SK-N-SH (cell line): ENCODE data around the gene FOSB. TPM values are rescaled to one million over a fixed set of nuclear protein-coding genes. Genes with fewer than 3 reads are reported as not detected.

Experiments used
- CTCF ChIA-PET: fragments of 300-600, 350-600 bp; formaldehyde crosslinking; extraction: SDS; loops from one replicate; lab custom pipeline; 2021; lab: Yijun Ruan, JAX
- POLR2A ChIA-PET: fragments of 350-600 bp; sonication (Branson Sonifier 250); formaldehyde crosslinking; extraction: SDS; loops from one replicate; lab custom pipeline; 2020; ENCODE audit warnings: antibody characterized with exemption, inconsistent platforms; lab: Yijun Ruan, JAX
- DNase-seq: peaks from one replicate; pipeline ENCODE4 v3.0.0; 2012
- H2AFZ ChIP-seq: fragments of 200-600 bp; sonication (generic); 2 replicates; pipeline ENCODE4 v1.8.1; 2016; ENCODE audit warnings: antibody characterized with exemption, mild to moderate bottlenecking, low read depth
- H3F3A ChIP-seq: fragments of 200-600 bp; sonication (generic); replicated peaks from 2 replicates; pipeline ENCODE3; 2016; ENCODE audit warnings: antibody characterized with exemption, mild to moderate bottlenecking; ENCODE audit not compliant: insufficient read depth
- H3K27ac ChIP-seq, 2 experiments: fragments of 200-500 bp in 1 of 2; fragments of 200-600 bp in 1 of 2; sonication (Bioruptor generic) in 1 of 2; sonication (generic), shearing (Covaris generic) in 1 of 2; 2 replicates each; pipeline versions ENCODE4 v1.5.1 to v1.6.1; 2014 to 2016; ENCODE audit warnings: low read depth in 2 of 2, inconsistent platforms in 1 of 2, low read length in 1 of 2, mild to moderate bottlenecking in 1 of 2, mixed read lengths in 1 of 2
- H3K27me3 ChIP-seq: fragments of 200-600 bp; sonication (generic), shearing (Covaris generic); 2 replicates; pipeline ENCODE4 v1.6.1; 2016; ENCODE audit warnings: mixed run types; ENCODE audit not compliant: insufficient read depth
- H3K36me3 ChIP-seq, 2 experiments: fragments of 200-500 bp in 1 of 2; fragments of 200-600 bp in 1 of 2; sonication (Bioruptor generic) in 1 of 2; sonication (generic) in 1 of 2; replicated peaks in 1 of 2; 2 replicates each; pipeline versions ENCODE3 to v1.5.1; 2014 to 2016; ENCODE audit warnings: low read length in 1 of 2, mild to moderate bottlenecking in 1 of 2; ENCODE audit not compliant: insufficient read depth in 2 of 2, control insufficient read depth in 1 of 2
- H3K4me1 ChIP-seq, 2 experiments: fragments of 200-500 bp in 1 of 2; fragments of 200-600 bp in 1 of 2; sonication (Bioruptor generic) in 1 of 2; sonication (generic), shearing (Covaris generic) in 1 of 2; 2 replicates each; pipeline versions ENCODE4 v1.5.1 to v1.6.1; 2014 to 2016; ENCODE audit warnings: low read depth in 1 of 2, low read length in 1 of 2, mixed run types in 1 of 2; ENCODE audit not compliant: insufficient read depth in 2 of 2, control insufficient read depth in 1 of 2
- H3K4me2 ChIP-seq: fragments of 200-600 bp; sonication (generic), shearing (Covaris generic); 2 replicates; pipeline ENCODE4 v1.6.1; 2017; ENCODE audit warnings: mixed run types
- H3K4me3 ChIP-seq, 2 experiments: fragments of 200-500 bp in 1 of 2; fragments of 200-600 bp in 1 of 2; sonication (Bioruptor generic) in 1 of 2; sonication (generic), shearing (Covaris generic) in 1 of 2; 2 replicates each; pipeline versions ENCODE4 v1.5.1 to v1.8.1; 2014 to 2016; ENCODE audit warnings: low read depth in 2 of 2, inconsistent platforms in 1 of 2, low read length in 1 of 2, mild to moderate bottlenecking in 1 of 2, mixed read lengths in 1 of 2, moderate library complexity in 1 of 2
- H3K79me2 ChIP-seq: fragments of 200-600 bp; sonication (generic); 2 replicates; pipeline ENCODE4 v1.8.1; 2017; ENCODE audit warnings: mild to moderate bottlenecking; ENCODE audit not compliant: insufficient read depth
- H3K9ac ChIP-seq: fragments of 200-600 bp; sonication (generic); 2 replicates; pipeline ENCODE4 v1.6.1; 2017; ENCODE audit warnings: mixed run types
- H3K9me2 ChIP-seq: fragments of 200-600 bp; sonication (generic); 2 replicates; pipeline ENCODE4 v1.6.1; 2017; ENCODE audit warnings: mixed run types
- H3K9me3 ChIP-seq: fragments of 200-600 bp; sonication (generic); 2 replicates; pipeline ENCODE4 v1.6.1; 2017; ENCODE audit warnings: mixed run types, mild to moderate bottlenecking, moderate library complexity
- H4K20me1 ChIP-seq: fragments of 200-600 bp; sonication (generic); 2 replicates; pipeline ENCODE4 v1.6.1; 2017; ENCODE audit warnings: mild to moderate bottlenecking, mixed run types; ENCODE audit not compliant: insufficient read depth
- ELF1 ChIP-seq: IDR thresholded peaks from 2 replicates; pipeline ENCODE4 v1.4.0; 2012
- EZH2phosphoT487 ChIP-seq: fragments of 200-600 bp; sonication (generic); IDR thresholded peaks from 2 replicates; pipeline ENCODE4 v1.6.1; 2017; ENCODE audit warnings: low read depth, mixed run types, mild to moderate bottlenecking, antibody characterized with exemption, moderate library complexity, borderline replicate concordance
- FOSL2 ChIP-seq: IDR thresholded peaks from 2 replicates; pipeline ENCODE4 v1.4.0; 2012; ENCODE audit warnings: low read depth, mild to moderate bottlenecking, moderate library complexity, borderline replicate concordance
- FOXJ3 ChIP-seq: sonication (generic); formaldehyde crosslinking; IDR thresholded peaks from 2 replicates; pipeline ENCODE4 v1.5.1; 2020; ENCODE audit warnings: mild to moderate bottlenecking, missing genetic modification reagents
- FOXM1 ChIP-seq: IDR thresholded peaks from 2 replicates; pipeline ENCODE4 v1.4.0; 2012; ENCODE audit warnings: low read depth, mild to moderate bottlenecking
- GABPA ChIP-seq: IDR thresholded peaks from 2 replicates; pipeline ENCODE4 v1.4.0; 2012; ENCODE audit warnings: low read depth, mild to moderate bottlenecking
- IRF3 ChIP-seq: fragments of 150-350 bp; IDR thresholded peaks from 2 replicates; pipeline ENCODE4 v1.6.1; 2016; ENCODE audit warnings: mild to moderate bottlenecking, low read depth, low read length
- JUND ChIP-seq: IDR thresholded peaks from 2 replicates; pipeline ENCODE4 v1.4.0; 2012
- MXI1 ChIP-seq: IDR thresholded peaks from 2 replicates; pipeline ENCODE4 v1.6.1; 2012; ENCODE audit warnings: mild to moderate bottlenecking, low read depth, low read length, improper control_type of control experiment
- NFIC ChIP-seq: IDR thresholded peaks from 2 replicates; pipeline ENCODE4 v1.4.0; 2012; ENCODE audit warnings: borderline replicate concordance
- NRF1 ChIP-seq: IDR thresholded peaks from 2 replicates; pipeline ENCODE4 v1.6.1; 2012; ENCODE audit warnings: low read depth, mild to moderate bottlenecking, low read length
- PBX3 ChIP-seq: IDR thresholded peaks from 2 replicates; pipeline ENCODE4; 2012
- POLR2AphosphoS5 ChIP-seq: IDR thresholded peaks from 2 replicates; pipeline ENCODE4 v1.6.1; 2012; ENCODE audit warnings: low read depth, low read length
- RCOR1 ChIP-seq: fragments of 150-350 bp; IDR thresholded peaks from 2 replicates; pipeline ENCODE4 v1.6.1; 2017; ENCODE audit warnings: antibody characterized with exemption, low read length
- REST ChIP-seq: IDR thresholded peaks from 2 replicates; pipeline ENCODE4 v1.6.1; 2012; ENCODE audit warnings: mild to moderate bottlenecking, low read depth, low read length, moderate library complexity
- RFX5 ChIP-seq: IDR thresholded peaks from 2 replicates; pipeline ENCODE4 v1.6.1; 2012; ENCODE audit warnings: mild to moderate bottlenecking, improper control_type of control experiment, low read length
- RXRA ChIP-seq: IDR thresholded peaks from 2 replicates; pipeline ENCODE4 v1.4.0; 2012; ENCODE audit warnings: low read depth, mild to moderate bottlenecking, borderline replicate concordance
- TAF1 ChIP-seq: IDR thresholded peaks from 2 replicates; pipeline ENCODE4 v1.6.1; 2012; ENCODE audit warnings: low read depth, mild to moderate bottlenecking, low read length, moderate library complexity, borderline replicate concordance
- TCF12 ChIP-seq: IDR thresholded peaks from 2 replicates; pipeline ENCODE4 v1.4.0; 2012
- TEAD4 ChIP-seq: IDR thresholded peaks from 2 replicates; pipeline ENCODE4 v1.4.0; 2012; ENCODE audit warnings: mild to moderate bottlenecking, borderline replicate concordance; ENCODE audit not compliant: insufficient read depth
- USF1 ChIP-seq: IDR thresholded peaks from 2 replicates; pipeline ENCODE4 v1.4.0; 2012; ENCODE audit warnings: low read depth, borderline replicate concordance
- YY1 ChIP-seq: IDR thresholded peaks from 2 replicates; pipeline ENCODE4 v1.4.0; 2012; ENCODE audit warnings: low read depth, mild to moderate bottlenecking
- WGBS: methylation state at CpG from one replicate; pipeline ENCODE4 v1.1.6; 2017; ENCODE audit warnings: low lambda C conversion rate; 5-methylcytosine and 5-hydroxymethylcytosine counted together
- polyA plus RNA-seq, 3 experiments: library from polyadenylated mRNA; depleted of rRNA; stranded (reverse); fragments of >200 nt; gene quantifications; 2 replicates each; pipeline ENCODE4 v1.2.3, GENCODE V29; 2012

FOSB gene
- polyA plus RNA-seq, 1 of the 3 experiments (the other 2 are of a cell fraction), result 78.2 TPM

- Histone ChIP-seq H3K4me2 (no peak overlapping the region), H3K9me3 (no peaks in the 10 kb centered on the region), H2AFZ (no peak overlapping the region), H3K27me3 (no peaks in the 10 kb centered on the region), H3K4me1 (peaks cover 0 to 4% of the 10 kb centered on the region in 2 experiments; a peak in 1 of 4 replicates), H3K27ac (no peak overlapping the region), H3K9ac (no peak overlapping the region), H3K9me2 (no peaks in the 10 kb centered on the region), H3F3A (peaks cover 18% of the 10 kb centered on the region), H3K36me3 (no peaks in the 10 kb centered on the region), H3K4me3 (no peak overlapping the region), H4K20me1 (no peaks in the 10 kb centered on the region), H3K79me2 (no peaks in the 10 kb centered on the region; the same call in 1 of the 2 replicates)
- ChIA-PET CTCF (interaction anchor here (5.0 to 15.0 kb wide), 2 partner anchors 8 to 36 kb away, joined by 112 to 870 read pairs; partner anchors contain the start of gene FOSB), POLR2A (no interaction called here)
- no peak for DNase-seq
- no peak for TF ChIP-seq GABPA
- no peak for TF ChIP-seq REST
- TF ChIP-seq USF1, result no peak
- TF ChIP-seq FOSL2, result no peak
- TF ChIP-seq RFX5, result no peak
- TF ChIP-seq TAF1, result no peak
- no peak for TF ChIP-seq NRF1
- no peak for TF ChIP-seq NFIC
- no peak for TF ChIP-seq ELF1
- TF ChIP-seq RXRA, result no peak
- 76% methylated on average over 3 of the region's 3 CpGs for WGBS
Observed at GRCh38 chr19:45437328-45437727, 30.5 kb upstream of the FOSB start.

GRCh38 chr19:45439190-45439568, 28.6 kb upstream of the FOSB start:
- Histone ChIP-seq H4K20me1 (no peaks in the 10 kb centered on the region), H3K4me3 (peak overlapping the region; percentile 57 to 73; a peak in 3 of 4 replicates), H3K9me2 (no peaks in the 10 kb centered on the region), H3K36me3 (no peaks in the 10 kb centered on the region), H3K27ac (peak overlapping the region in 1 of 2 experiments; percentile 83; a peak in 2 of 4 replicates), H3K27me3 (no peaks in the 10 kb centered on the region), H2AFZ (peak overlapping the region; percentile 73; the same call in 1 of the 2 replicates), H3K4me1 (peaks cover 5 to 11% of the 10 kb centered on the region in 2 experiments; a peak in 1 of 4 replicates), H3F3A (peaks cover 21% of the 10 kb centered on the region), H3K79me2 (no peaks in the 10 kb centered on the region; the same call in 1 of the 2 replicates), H3K9me3 (no peaks in the 10 kb centered on the region), H3K9ac (peak overlapping the region; percentile 89; the same call in 1 of the 2 replicates), H3K4me2 (peak overlapping the region; percentile 77; the same call in 1 of the 2 replicates)
- ChIA-PET POLR2A (interaction anchor here (0.7 to 1.6 kb wide), 4 partner anchors 8 to 46 kb away, joined by 3 to 15 read pairs (median 6); partner anchors contain the start of gene FOSB), CTCF (interaction anchor here (0.6 to 15.0 kb wide), 39 partner anchors 10 to 326 kb away, joined by 3 to 870 read pairs (median 5); partner anchors contain the start of genes BLOC1S3, ERCC1, ERCC2 and FOSB)
- WGBS, result 31% methylated on average over 10 of the region's 10 CpGs
- no peak for DNase-seq
- no peak for TF ChIP-seq IRF3
- TF ChIP-seq FOXM1, result no peak
- no peak for TF ChIP-seq RCOR1
- TF ChIP-seq YY1, result no peak
- no peak for TF ChIP-seq TCF12
- TF ChIP-seq FOXJ3 (CRISPR knock-in tag), result no peak
- TF ChIP-seq MXI1, result no peak
- TF ChIP-seq ELF1, result no peak
- no peak for TF ChIP-seq POLR2AphosphoS5
- no peak for TF ChIP-seq EZH2phosphoT487
- TF ChIP-seq PBX3, result no peak
- TF ChIP-seq NFIC, result no peak
- no peak for TF ChIP-seq TAF1
- no peak for TF ChIP-seq TEAD4
- no peak for TF ChIP-seq JUND
